HG03103 (cell line): ENCODE data around the gene ITPR2.
A peak's percentile ranks its signal among the peaks of the same experiment; 100 is the strongest.

ENCODE experiments used
- ATAC-seq: cut with Tn5 transposase; IDR thresholded peaks from one replicate; pipeline ENCODE4 v1.9.1; 2021; ENCODE audit warnings: low read depth; ENCODE audit not compliant: unreplicated experiment

ITPR2 gene

GRCh38 chr12:26539131-26539530 lies 293.9 kb downstream of the ITPR2 start:
- no peak for ATAC-seq

- no peak for ATAC-seq
Measured at GRCh38 chr12:26537651-26538050, 295.3 kb downstream of the ITPR2 start.

GRCh38 chr12:26537126-26537525 lies 295.9 kb downstream of the ITPR2 start:
- ATAC-seq = no peak

- ATAC-seq = no peak
Measured at GRCh38 chr12:26535826-26536225, 297.2 kb downstream of the ITPR2 start.

GRCh38 chr12:26534071-26534470 lies 298.9 kb downstream of the ITPR2 start:
- no peak for ATAC-seq

- no peak for ATAC-seq
Measured at GRCh38 chr12:26533211-26533610, 299.8 kb downstream of the ITPR2 start.

GRCh38 chr12:26530461-26530860 lies 302.5 kb downstream of the ITPR2 start:
- no peak for ATAC-seq

- ATAC-seq = no peak
Measured at GRCh38 chr12:26528943-26529342, 304.1 kb downstream of the ITPR2 start.

- ATAC-seq = no peak
Measured at GRCh38 chr12:26527682-26528081, 305.3 kb downstream of the ITPR2 start.

- ATAC-seq = no peak
Measured at GRCh38 chr12:26524862-26525465, 308.0 kb downstream of the ITPR2 start.

GRCh38 chr12:26523708-26524150 lies 309.3 kb downstream of the ITPR2 start:
- no peak for ATAC-seq

- ATAC-seq = no peak
Measured at GRCh38 chr12:26520869-26521268, 312.1 kb downstream of the ITPR2 start.

GRCh38 chr12:26520109-26520508 lies 312.9 kb downstream of the ITPR2 start:
- no peak for ATAC-seq

- no peak for ATAC-seq
Measured at GRCh38 chr12:26519462-26519861, 313.5 kb downstream of the ITPR2 start.

- ATAC-seq = peak; percentile 53
Measured at GRCh38 chr12:26517320-26517719, 315.7 kb downstream of the ITPR2 start.

GRCh38 chr12:26514364-26514763 lies 318.6 kb downstream of the ITPR2 start:
- no peak for ATAC-seq

GRCh38 chr12:26513363-26514043 lies 319.5 kb downstream of the ITPR2 start:
- ATAC-seq = no peak

GRCh38 chr12:26512213-26512612 lies 320.8 kb downstream of the ITPR2 start:
- no peak for ATAC-seq

GRCh38 chr12:26510354-26510674 lies 322.7 kb downstream of the ITPR2 start:
- ATAC-seq = no peak

- no peak for ATAC-seq
Measured at GRCh38 chr12:26507613-26508012, 325.4 kb downstream of the ITPR2 start.

GRCh38 chr12:26499979-26500640 lies 332.9 kb downstream of the ITPR2 start:
- no peak for ATAC-seq

GRCh38 chr12:26496170-26496569 lies 336.8 kb downstream of the ITPR2 start:
- ATAC-seq = no peak
